ENCODE results near the gene LARP4B.

DNA sequence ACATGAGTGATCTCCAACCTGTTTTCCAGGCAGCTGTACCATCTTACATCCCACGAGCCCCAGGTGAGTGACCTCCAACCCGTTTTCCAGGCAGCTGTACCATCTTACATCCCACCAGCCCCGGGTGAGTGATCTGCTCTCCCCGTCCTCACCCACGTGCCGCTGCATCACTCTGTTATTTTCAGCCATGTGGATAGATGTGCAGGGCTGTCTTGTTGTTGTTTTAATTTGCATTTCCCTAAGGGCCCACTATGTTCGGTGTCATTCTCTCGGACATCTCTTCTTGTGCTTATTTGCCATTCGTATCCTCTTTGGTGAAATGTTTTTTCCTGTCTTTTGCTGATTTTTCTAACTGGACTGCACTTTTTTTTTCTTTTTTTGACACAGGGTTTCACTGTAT, 17.9 kb upstream of the LARP4B start:
- TF ChIP-seq, protein P1, sequence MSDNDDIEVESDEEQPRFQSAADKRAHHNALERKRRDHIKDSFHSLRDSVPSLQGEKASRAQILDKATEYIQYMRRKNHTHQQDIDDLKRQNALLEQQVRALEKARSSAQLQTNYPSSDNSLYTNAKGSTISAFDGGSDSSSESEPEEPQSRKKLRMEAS (IDR thresholded peaks at IDR 0.05): no peak
- TF ChIP-seq, protein P2, sequence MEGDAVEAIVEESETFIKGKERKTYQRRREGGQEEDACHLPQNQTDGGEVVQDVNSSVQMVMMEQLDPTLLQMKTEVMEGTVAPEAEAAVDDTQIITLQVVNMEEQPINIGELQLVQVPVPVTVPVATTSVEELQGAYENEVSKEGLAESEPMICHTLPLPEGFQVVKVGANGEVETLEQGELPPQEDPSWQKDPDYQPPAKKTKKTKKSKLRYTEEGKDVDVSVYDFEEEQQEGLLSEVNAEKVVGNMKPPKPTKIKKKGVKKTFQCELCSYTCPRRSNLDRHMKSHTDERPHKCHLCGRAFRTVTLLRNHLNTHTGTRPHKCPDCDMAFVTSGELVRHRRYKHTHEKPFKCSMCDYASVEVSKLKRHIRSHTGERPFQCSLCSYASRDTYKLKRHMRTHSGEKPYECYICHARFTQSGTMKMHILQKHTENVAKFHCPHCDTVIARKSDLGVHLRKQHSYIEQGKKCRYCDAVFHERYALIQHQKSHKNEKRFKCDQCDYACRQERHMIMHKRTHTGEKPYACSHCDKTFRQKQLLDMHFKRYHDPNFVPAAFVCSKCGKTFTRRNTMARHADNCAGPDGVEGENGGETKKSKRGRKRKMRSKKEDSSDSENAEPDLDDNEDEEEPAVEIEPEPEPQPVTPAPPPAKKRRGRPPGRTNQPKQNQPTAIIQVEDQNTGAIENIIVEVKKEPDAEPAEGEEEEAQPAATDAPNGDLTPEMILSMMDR (IDR thresholded peaks at IDR 0.05; ENCODE audit: low read depth, low read length, missing input control): no peak
- TF ChIP-seq YY1 (IDR thresholded peaks at IDR 0.05) (no peak), RAD21 (IDR thresholded peaks at IDR 0.05) (no peak), NR2F2 (IDR thresholded peaks at IDR 0.05) (no peak), SP1 (IDR thresholded peaks at IDR 0.05) (no peak)
